GM19035 (cell line): ENCODE measurements around the gene CLSTN2.

Experiments used
- ATAC-seq: cut with Tn5 transposase; IDR thresholded peaks from one replicate; pipeline ENCODE4 v1.9.1; 2021; ENCODE audit not compliant: unreplicated experiment

CLSTN2 gene

GRCh38 chr3:140178482-140178881 is 243.5 kb downstream of the CLSTN2 start:
- ATAC-seq = no peak

GRCh38 chr3:140180603-140181002 is 245.6 kb downstream of the CLSTN2 start:
- peak; percentile 20 for ATAC-seq

- no peak for ATAC-seq
Observed at GRCh38 chr3:140185375-140185774, 250.4 kb downstream of the CLSTN2 start.

GRCh38 chr3:140186421-140186920 is 251.5 kb downstream of the CLSTN2 start:
- no peak for ATAC-seq

- ATAC-seq = no peak
Observed at GRCh38 chr3:140187028-140187427, 252.0 kb downstream of the CLSTN2 start.

- ATAC-seq = no peak
Observed at GRCh38 chr3:140187656-140188221, 252.8 kb downstream of the CLSTN2 start.

GRCh38 chr3:140188285-140188684 is 253.3 kb downstream of the CLSTN2 start:
- no peak for ATAC-seq

GRCh38 chr3:140189267-140189666 is 254.3 kb downstream of the CLSTN2 start:
- no peak for ATAC-seq

- no peak for ATAC-seq
Observed at GRCh38 chr3:140189976-140190375, 255.0 kb downstream of the CLSTN2 start.

- ATAC-seq = no peak
Observed at GRCh38 chr3:140196970-140197369, 262.0 kb downstream of the CLSTN2 start.

- no peak for ATAC-seq
Observed at GRCh38 chr3:140198242-140198641, 263.3 kb downstream of the CLSTN2 start.

GRCh38 chr3:140199008-140199407 is 264.0 kb downstream of the CLSTN2 start:
- no peak for ATAC-seq

GRCh38 chr3:140199743-140200142 is 264.8 kb downstream of the CLSTN2 start:
- ATAC-seq = no peak

GRCh38 chr3:140203510-140203909 is 268.5 kb downstream of the CLSTN2 start:
- no peak for ATAC-seq

GRCh38 chr3:140204271-140204984 is 269.4 kb downstream of the CLSTN2 start:
- ATAC-seq = no peak

- ATAC-seq = no peak
Observed at GRCh38 chr3:140205598-140205997, 270.6 kb downstream of the CLSTN2 start.

- ATAC-seq = no peak
Observed at GRCh38 chr3:140206196-140207040, 271.4 kb downstream of the CLSTN2 start.

GRCh38 chr3:140207541-140207940 is 272.6 kb downstream of the CLSTN2 start:
- ATAC-seq = no peak

GRCh38 chr3:140216249-140216648 is 281.3 kb downstream of the CLSTN2 start:
- peak; percentile 56 for ATAC-seq

- no peak for ATAC-seq
Observed at GRCh38 chr3:140219291-140219690, 284.3 kb downstream of the CLSTN2 start.

- ATAC-seq = no peak
Observed at GRCh38 chr3:140219923-140220452, 285.0 kb downstream of the CLSTN2 start.
